Body of pancreas (tissue), 4 donors: Measurements from ENCODE around the gene IGFBP6.

ENCODE experiments used
- CTCF ChIP-seq, 7 experiments: fragments of 450-650 bp in 4 of 7; fragments of 200-600 bp in 3 of 7; sonication (generic) in 3 of 7; IDR thresholded peaks; one replicate each; pipeline ENCODE4 v1.5.1; 2016 to 2019; ENCODE audit warnings: antibody characterized with exemption in 7 of 7
- POLR2A ChIP-seq, 3 donors: fragments of 450-650 bp; IDR thresholded peaks; one replicate each; pipeline ENCODE4 v1.6.1; 2016; ENCODE audit warnings: antibody characterized with exemption in 3 of 3, mild to moderate bottlenecking in 2 of 3

GRCh38 chr12:53065470-53065869, 32.0 kb upstream of the IGFBP6 start:
- no peak for TF ChIP-seq CTCF (IDR thresholded peaks at IDR 0.05)
- TF ChIP-seq POLR2A (IDR thresholded peaks at IDR 0.05), result no peak
